Activated CD4-positive, alpha-beta T cell treated with anti-CD3 and anti-CD28 coated beads for 24 hours (primary cell): ENCODE results near the gene STPG4.
"Not testable (repeated sequence)": the region's sequence is repeated elsewhere in the genome, so short reads cannot be mapped to it uniquely, and the experiment has no call there.

Experiments used
- DNase-seq, 2 donors: peaks; one replicate each; pipeline ENCODE4 v3.0.0-alpha.2; 2020; ENCODE audit warnings: low read depth in 2 of 2

The STPG4 gene, protein sequence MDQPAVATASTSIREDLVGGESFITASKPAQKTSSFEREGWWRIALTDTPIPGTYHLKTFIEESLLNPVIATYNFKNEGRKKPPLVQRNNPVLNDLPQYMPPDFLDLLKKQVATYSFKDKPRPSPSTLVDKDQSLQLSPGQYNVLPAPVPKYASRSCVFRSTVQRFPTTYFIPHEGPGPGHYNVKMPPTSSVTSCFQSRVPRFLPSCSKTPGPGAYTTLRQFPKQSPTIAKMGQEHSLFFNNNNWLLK

GRCh38 chr2:47155091-47155876, at the start of gene STPG4:
STPG4 (minus strand) TSS chr2:47155308; CDS start chr2:47155251, 57 bp downstream.
- no peak for DNase-seq

DNA sequence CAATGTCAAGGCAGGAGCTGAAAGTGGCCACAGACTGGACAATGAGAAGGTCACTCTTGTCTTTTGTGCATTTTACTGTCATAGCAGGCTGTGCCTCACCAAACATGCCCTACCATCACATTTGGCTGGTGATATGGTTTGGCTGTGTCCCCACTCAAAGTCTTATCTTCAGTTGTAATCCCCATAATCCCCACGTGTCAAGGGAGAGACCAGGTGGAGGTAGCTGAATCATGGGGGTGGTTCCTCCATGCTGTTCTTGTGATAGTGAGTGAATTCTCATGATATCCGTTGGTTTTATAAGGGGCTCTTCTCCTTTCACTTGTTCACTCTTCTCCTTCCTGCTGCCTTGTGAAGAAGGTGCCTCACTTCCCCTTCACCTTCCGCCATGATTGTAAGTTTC, 49.6 kb upstream of the STPG4 start:
- no peak for DNase-seq

GRCh38 chr2:47203995-47204394, 48.9 kb upstream of the STPG4 start:
- no peak for DNase-seq

- DNase-seq = no peak
Measured at GRCh38 chr2:47201224-47201623, 46.1 kb upstream of the STPG4 start.

DNA sequence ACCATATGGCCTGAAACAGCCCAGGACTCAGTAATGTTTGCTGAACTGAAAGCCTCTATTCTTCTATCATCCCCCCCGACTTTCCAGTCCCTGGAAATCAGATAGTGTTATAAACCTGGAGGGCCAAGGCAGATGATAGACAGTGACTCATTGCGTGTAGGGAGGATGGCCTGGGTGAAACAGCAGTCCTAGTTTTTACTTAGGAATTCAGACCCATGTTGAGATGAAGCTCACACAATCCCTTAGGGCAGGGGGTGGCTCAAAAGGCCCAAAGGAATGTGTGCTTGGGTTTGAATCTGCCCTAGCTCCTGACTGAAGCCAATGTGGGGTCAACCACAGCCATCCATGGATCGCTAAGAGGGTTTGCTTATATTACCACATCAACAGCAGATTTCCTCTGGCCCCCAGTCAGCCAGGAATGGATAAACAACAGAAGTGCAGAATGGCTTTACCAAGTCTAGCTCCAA, 43.9 kb upstream of the STPG4 start:
- no peak for DNase-seq

DNA sequence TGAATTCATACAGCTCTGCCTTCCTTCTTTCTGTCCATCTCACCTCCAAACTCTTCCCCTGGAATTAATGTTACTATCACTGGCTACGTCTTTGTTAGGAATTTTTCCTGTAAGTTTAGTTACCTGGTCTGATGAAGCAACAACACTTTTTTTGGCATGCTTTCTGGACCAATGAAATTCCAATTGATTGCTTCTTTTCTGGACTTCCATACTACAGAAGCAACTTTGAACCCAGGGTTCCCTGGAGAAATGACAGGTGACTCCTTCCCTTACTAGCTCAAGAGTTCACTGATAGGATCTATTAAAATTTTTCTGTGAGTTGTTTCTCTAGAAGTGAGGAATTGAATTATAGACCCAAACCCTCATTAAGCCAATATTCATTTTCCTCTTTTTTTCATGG, 41.4 kb upstream of the STPG4 start:
- no peak for DNase-seq

DNA sequence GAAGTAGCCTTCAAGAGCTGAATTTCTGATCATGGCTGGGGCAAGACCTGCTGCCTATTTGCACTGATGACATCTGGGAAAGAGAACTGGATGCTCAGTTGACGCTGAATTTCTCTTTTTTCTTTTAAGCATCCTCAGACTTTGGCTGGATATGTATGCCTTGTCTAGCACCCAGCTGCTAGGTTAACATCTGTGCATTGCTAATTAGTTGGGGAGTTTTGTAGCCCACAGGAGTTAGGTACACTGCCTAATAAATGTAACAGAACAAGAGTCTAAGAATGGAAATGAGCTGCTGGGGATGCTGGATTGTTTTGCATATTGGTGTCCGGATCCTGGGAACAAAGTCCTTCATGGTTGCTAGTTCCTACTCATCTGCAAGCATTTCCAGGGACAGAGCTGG, 40.9 kb upstream of the STPG4 start:
- DNase-seq = no peak

- no peak for DNase-seq
Measured at GRCh38 chr2:47195148-47195547, 40.0 kb upstream of the STPG4 start.

- no peak for DNase-seq
Measured at GRCh38 chr2:47194410-47194809, 39.3 kb upstream of the STPG4 start.

DNA sequence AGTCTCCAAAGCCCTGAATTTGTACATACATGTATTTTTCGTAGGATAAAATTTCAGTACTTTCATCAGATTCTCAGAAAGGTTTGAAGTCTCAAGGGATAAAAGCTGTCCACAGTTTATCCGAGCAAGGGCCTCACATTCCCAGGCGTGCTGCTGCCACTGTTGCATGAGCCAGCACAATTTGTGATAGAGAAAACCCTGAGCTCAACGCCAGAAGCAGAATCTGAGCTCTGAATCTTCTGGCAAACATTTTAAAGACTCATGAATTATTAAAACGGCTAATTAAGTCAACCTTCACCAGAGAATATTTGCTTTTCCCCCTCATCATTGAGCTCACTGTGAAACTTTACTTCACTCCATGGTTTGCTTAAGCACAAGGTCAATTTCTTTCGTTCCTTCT, 38.5 kb upstream of the STPG4 start:
- DNase-seq = no peak

- DNase-seq = no peak
Measured at GRCh38 chr2:47190188-47190881, 35.2 kb upstream of the STPG4 start.

GRCh38 chr2:47189635-47190034, 34.5 kb upstream of the STPG4 start:
- no peak for DNase-seq

DNA sequence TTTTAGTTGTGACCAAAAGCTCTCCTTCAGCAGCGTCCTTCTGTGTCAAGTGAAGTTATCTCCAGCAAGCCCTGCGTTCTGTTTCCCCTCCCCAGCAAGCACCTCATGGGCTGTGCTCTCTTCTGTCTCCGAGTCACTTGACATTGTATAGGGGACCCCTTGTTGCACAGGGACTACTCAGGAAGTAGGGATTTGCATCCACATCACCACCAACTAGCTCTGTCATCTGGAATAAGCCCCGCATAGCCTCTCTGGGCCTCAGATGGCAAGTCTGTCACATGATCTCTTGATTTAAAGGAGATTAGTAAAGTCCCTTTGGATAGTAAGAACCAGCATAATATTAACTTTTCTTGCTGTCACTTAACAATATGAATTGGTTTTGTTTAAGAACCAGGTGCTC, 32.0 kb upstream of the STPG4 start:
- no peak for DNase-seq

- DNase-seq = no peak
Measured at GRCh38 chr2:47186351-47186750, 31.2 kb upstream of the STPG4 start.

- DNase-seq = not testable (repeated sequence)
Measured at GRCh38 chr2:47185098-47185497, 30.0 kb upstream of the STPG4 start.

DNA sequence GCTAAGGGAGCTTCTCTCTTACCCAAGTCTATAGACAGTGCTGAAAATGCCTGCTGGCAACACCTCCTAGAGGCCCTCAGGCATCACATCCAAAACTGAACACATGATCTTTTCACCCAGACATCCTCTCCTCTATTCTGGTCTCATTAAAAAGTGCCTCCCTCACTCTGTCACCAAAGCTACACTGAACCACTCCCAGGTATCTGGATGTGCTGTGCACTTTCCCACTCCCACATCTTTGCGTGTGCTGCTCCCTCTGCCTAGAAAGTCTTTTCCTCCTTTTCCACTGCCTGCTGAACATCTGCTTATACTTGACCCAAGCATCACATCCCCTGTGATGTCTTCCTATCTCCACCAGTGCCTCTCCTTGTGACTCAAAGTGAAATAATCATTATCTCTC, 26.1 kb upstream of the STPG4 start:
- DNase-seq = no peak

GRCh38 chr2:47180531-47180930, 25.4 kb upstream of the STPG4 start:
- no peak for DNase-seq

- DNase-seq = no peak
Measured at GRCh38 chr2:47179388-47179787, 24.3 kb upstream of the STPG4 start.

DNA sequence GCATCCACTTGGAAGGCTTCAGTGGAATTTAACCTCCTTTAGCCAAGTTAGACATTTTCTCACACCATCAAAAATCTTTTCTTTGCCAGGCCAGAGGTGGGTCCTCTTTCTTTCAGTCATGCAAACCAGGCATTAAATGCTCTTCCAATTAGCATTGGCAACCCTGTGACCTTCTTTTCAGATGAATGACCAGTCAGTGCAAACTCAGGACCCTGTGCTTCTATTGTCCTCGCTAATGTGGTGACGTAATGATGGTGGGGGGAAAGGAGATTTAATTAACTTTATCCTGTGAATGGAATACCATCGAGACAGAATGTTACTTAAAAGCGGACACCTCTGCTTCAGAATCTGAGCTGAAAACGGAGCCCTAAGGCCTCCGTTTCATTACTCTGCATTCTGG, 23.2 kb upstream of the STPG4 start:
- DNase-seq = no peak

GRCh38 chr2:47177043-47177565, 22.0 kb upstream of the STPG4 start:
- no peak for DNase-seq

DNA sequence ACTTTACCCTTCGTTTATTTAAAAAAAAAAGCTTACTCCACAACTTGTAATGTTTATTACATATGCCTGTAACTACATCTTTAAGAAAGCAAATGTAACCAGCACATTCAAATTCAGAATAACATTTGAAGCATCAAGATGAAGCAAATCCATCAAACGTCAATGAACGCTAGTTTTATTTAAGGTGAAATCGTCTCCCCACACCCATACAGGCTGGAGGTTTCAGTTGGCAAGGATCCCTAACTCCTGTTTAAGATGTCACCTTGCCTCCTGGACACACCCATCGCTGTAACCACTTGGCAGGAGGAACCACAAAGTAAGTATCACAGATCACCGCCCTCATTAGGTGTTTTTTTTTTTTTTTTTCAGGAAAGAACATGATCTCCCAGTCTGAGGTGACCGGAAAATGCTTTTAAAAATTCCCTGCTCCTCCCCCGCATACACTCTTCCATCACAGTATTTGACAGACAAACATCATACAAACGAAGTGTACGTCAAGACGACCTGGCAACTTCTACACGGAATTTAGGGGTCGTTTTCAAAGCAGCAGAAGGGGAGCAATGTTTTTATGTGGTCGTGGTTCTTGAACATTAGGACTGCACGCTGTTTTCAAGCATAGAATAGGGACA, 19.7 kb upstream of the STPG4 start:
- DNase-seq = no peak
